OCI-LY3 (cell line): ENCODE results near the gene BAZ2B.
"Not testable (repeated sequence)": the region's sequence is repeated elsewhere in the genome, so short reads cannot be mapped to it uniquely, and the experiment has no call there.

Source experiments
- H2AFZ ChIP-seq: fragments of 200-600, 300-600 bp; shearing (Covaris generic); 2 replicates; pipeline ENCODE4 v1.6.0; 2014; ENCODE audit warnings: antibody characterized with exemption, low read depth, low read length
- H3K27ac ChIP-seq: fragments of 200-600, 300-600 bp; sonication (generic); 2 replicates; pipeline ENCODE4 v1.5.1; 2014; ENCODE audit warnings: mild to moderate bottlenecking, low read length, moderate library complexity, mixed read lengths
- H3K27me3 ChIP-seq: fragments of 200-600, 300-600 bp; sonication (generic); 2 replicates; pipeline ENCODE4 v1.6.1; 2014; ENCODE audit warnings: low read depth, low read length, mixed read lengths
- H3K36me3 ChIP-seq: fragments of 200-600, 300-600 bp; sonication (generic); replicated peaks from 2 replicates; pipeline ENCODE3; 2014; ENCODE audit warnings: low read depth, low read length, mixed read lengths
- H3K4me1 ChIP-seq: fragments of 300-600, 200-600 bp; sonication (generic); 2 replicates; pipeline ENCODE4 v1.6.1; 2014; ENCODE audit warnings: low read length, mixed read lengths
- H3K4me2 ChIP-seq: fragments of 200-600, 300-600 bp; sonication (generic); 2 replicates; pipeline ENCODE4 v1.6.1; 2014; ENCODE audit warnings: low read length, mixed read lengths
- H3K4me3 ChIP-seq: fragments of 300-600, 200-600 bp; sonication (generic); 2 replicates; pipeline ENCODE4 v1.5.1; 2014; ENCODE audit warnings: antibody characterized with exemption, mild to moderate bottlenecking, low read length, moderate library complexity
- H3K79me2 ChIP-seq: fragments of 300-600, 200-600 bp; shearing (Covaris generic); 2 replicates; pipeline ENCODE4 v1.6.1; 2014; ENCODE audit warnings: mild to moderate bottlenecking, low read length, mixed read lengths
- H3K9ac ChIP-seq: fragments of 300-600, 200-600 bp; shearing (Covaris generic); 2 replicates; pipeline ENCODE4 v1.6.0; 2014; ENCODE audit warnings: mild to moderate bottlenecking, low read length, moderate library complexity
- H3K9me3 ChIP-seq: fragments of 200-600, 300-600 bp; shearing (Covaris generic); 2 replicates; pipeline ENCODE4 v1.6.1; 2014; ENCODE audit warnings: low read length, mixed read lengths; ENCODE audit not compliant: insufficient read depth
- H4K20me1 ChIP-seq: fragments of 200-600, 300-600 bp; sonication (generic); 2 replicates; pipeline ENCODE4 v1.6.1; 2016; ENCODE audit warnings: low read length, mixed read lengths; ENCODE audit not compliant: insufficient read depth
- CTCF ChIP-seq: fragments of 200-600, 300-600 bp; sonication (generic); IDR thresholded peaks from 2 replicates; pipeline ENCODE4 v1.5.1; 2014; ENCODE audit warnings: antibody characterized with exemption, low read length, low read depth
- EZH2phosphoT487 ChIP-seq: fragments of 200-600 bp; shearing (Covaris generic); IDR thresholded peaks from 2 replicates; pipeline ENCODE4 v1.6.1; 2018; ENCODE audit warnings: antibody characterized with exemption, mixed run types, low read depth

BAZ2B gene

GRCh38 chr2:159409116-159409800 lies 207.1 kb downstream of the BAZ2B start:
- Histone ChIP-seq H3K27ac (no peak overlapping the region), H3K4me3 (no peak overlapping the region), H3K79me2 (no peaks in the 10 kb centered on the region), H2AFZ (no peak overlapping the region), H3K4me1 (peaks cover 25% of the 10 kb centered on the region), H3K27me3 (no peaks in the 10 kb centered on the region), H3K9me3 (no peaks in the 10 kb centered on the region), H3K4me2 (no peak overlapping the region), H4K20me1 (no peaks in the 10 kb centered on the region), H3K36me3 (peaks cover 2% of the 10 kb centered on the region), H3K9ac (no peak overlapping the region)
- TF ChIP-seq CTCF (no peak), EZH2phosphoT487 (no peak)

- no peak overlapping the region for H3K9ac ChIP-seq
- H4K20me1 ChIP-seq, result no peaks in the 10 kb centered on the region
- H3K27me3 ChIP-seq, result no peaks in the 10 kb centered on the region
- H3K9me3 ChIP-seq, result no peaks in the 10 kb centered on the region
- no peaks in the 10 kb centered on the region for H3K36me3 ChIP-seq
- TF ChIP-seq CTCF (no peak), EZH2phosphoT487 (no peak)
- no peak overlapping the region for H2AFZ ChIP-seq
- H3K4me1 ChIP-seq, result 0 out of 2 replicates have a peak, but pooled peaks cover 6% of the 10 kb centered on the region
- H3K4me2 ChIP-seq, result no peak overlapping the region
- no peaks in the 10 kb centered on the region for H3K79me2 ChIP-seq
- H3K27ac ChIP-seq, result no peak overlapping the region
- H3K4me3 ChIP-seq, result no peak overlapping the region
Observed at GRCh38 chr2:159402790-159403189, 213.6 kb downstream of the BAZ2B start.

- not testable (repeated sequence) for H3K79me2 ChIP-seq, H3K27me3 ChIP-seq, H3K36me3 ChIP-seq, H2AFZ ChIP-seq, H4K20me1 ChIP-seq, H3K4me1 ChIP-seq, H3K4me3 ChIP-seq, H3K9ac ChIP-seq, H3K9me3 ChIP-seq, H3K4me2 ChIP-seq, H3K27ac ChIP-seq
Observed at GRCh38 chr2:159402160-159402559, 214.2 kb downstream of the BAZ2B start.

- Histone ChIP-seq H3K9ac (no peak overlapping the region), H4K20me1 (no peaks in the 10 kb centered on the region), H3K27ac (no peak overlapping the region), H3K36me3 (no peaks in the 10 kb centered on the region), H3K79me2 (no peaks in the 10 kb centered on the region), H3K4me2 (peak overlapping the region; percentile 18), H2AFZ (no peak overlapping the region), H3K27me3 (no peaks in the 10 kb centered on the region), H3K9me3 (no peaks in the 10 kb centered on the region), H3K4me3 (0 out of 2 replicates have a peak overlapping the region, but pooled peaks have one; percentile 15), H3K4me1 (0 out of 2 replicates have a peak, but pooled peaks cover 6% of the 10 kb centered on the region)
- TF ChIP-seq EZH2phosphoT487 (no peak), CTCF (no peak)
Observed at GRCh38 chr2:159399716-159400415, 216.5 kb downstream of the BAZ2B start.
